ENCODE measurements around the gene MAD1L1.

The MAD1L1 gene

GRCh38 chr7:2151801-2152612 is 80.7 kb downstream of the MAD1L1 start:
- DNase-seq, result peak; percentile 34

- DNase-seq, result peak; percentile 17
These were observed 81.5 kb downstream of the MAD1L1 start for GRCh38 chr7:2151237-2151636.

- no peak for DNase-seq
These were observed 82.3 kb downstream of the MAD1L1 start for GRCh38 chr7:2150445-2150815.

- DNase-seq, result no peak
These were observed 82.9 kb downstream of the MAD1L1 start for GRCh38 chr7:2149672-2150444.

- no peak for DNase-seq
These were observed 83.9 kb downstream of the MAD1L1 start for GRCh38 chr7:2148814-2149213.

GRCh38 chr7:2148189-2148588 is 84.6 kb downstream of the MAD1L1 start:
- DNase-seq, result no peak

GRCh38 chr7:2146676-2147472 is 85.9 kb downstream of the MAD1L1 start:
- DNase-seq, result no peak

GRCh38 chr7:2145835-2146580 is 86.7 kb downstream of the MAD1L1 start:
- DNase-seq, result no peak

- no peak for DNase-seq
These were observed 87.8 kb downstream of the MAD1L1 start for GRCh38 chr7:2144926-2145325.

- DNase-seq, result no peak
These were observed 88.7 kb downstream of the MAD1L1 start for GRCh38 chr7:2143981-2144595.

GRCh38 chr7:2143450-2143849 is 89.3 kb downstream of the MAD1L1 start:
- peak; percentile 31 for DNase-seq

- no peak for DNase-seq
These were observed 90.4 kb downstream of the MAD1L1 start for GRCh38 chr7:2142386-2142785.

GRCh38 chr7:2141651-2142050 is 91.1 kb downstream of the MAD1L1 start:
- no peak for DNase-seq

- DNase-seq, result no peak
These were observed 91.7 kb downstream of the MAD1L1 start for GRCh38 chr7:2141021-2141410.

GRCh38 chr7:2140216-2141020 is 92.3 kb downstream of the MAD1L1 start:
- no peak for DNase-seq

GRCh38 chr7:2139004-2139699 is 93.6 kb downstream of the MAD1L1 start:
- no peak for DNase-seq

- DNase-seq, result no peak
These were observed 94.5 kb downstream of the MAD1L1 start for GRCh38 chr7:2138146-2138765.

GRCh38 chr7:2134740-2135139 is 98.0 kb downstream of the MAD1L1 start:
- no peak for DNase-seq

GRCh38 chr7:2132243-2132642 is 100.5 kb downstream of the MAD1L1 start:
- DNase-seq, result no peak

- no peak for DNase-seq
These were observed 100.9 kb downstream of the MAD1L1 start for GRCh38 chr7:2131800-2132199.
